ENCODE data around the gene MTHFR.

GRCh38 chr1:11831945-11832725 is 26.4 kb upstream of the MTHFR start:
- TF ChIP-seq EZH2phosphoT487 (IDR thresholded peaks at IDR 0.05; ENCODE audit: borderline replicate concordance, low read depth) (no peak), IRF3 (IDR thresholded peaks at IDR 0.05; ENCODE audit: low read depth, low read length) (no peak), CTCF (IDR thresholded peaks at IDR 0.05) (no peak)

Measured in SK-N-SH (cell line).